Measurements from ENCODE around the gene HUS1.

GRCh38 chr7:47931005-47932004, 48.1 kb downstream of the HUS1 start:
- TF ChIP-seq POLR2AphosphoS5 (IDR thresholded peaks at IDR 0.05; ENCODE audit: low read depth, low read length) (no peak), POLR2A (IDR thresholded peaks at IDR 0.05; ENCODE audit: low read depth, low read length) (no peak)

All from GM12892 (cell line).